Stimulated activated CD4-positive, alpha-beta T cell treated with anti-CD3 and anti-CD28 coated beads, Interleukin-15, amount 100 ng/mL, for 48 hours (primary cell): ENCODE measurements around the gene ZCCHC2.

ENCODE experiments used
- DNase-seq, 2 donors: peaks; one replicate each; pipeline ENCODE4 v3.0.0-alpha.2; 2020; ENCODE audit warnings: low read depth in 2 of 2

ZCCHC2 gene

DNA sequence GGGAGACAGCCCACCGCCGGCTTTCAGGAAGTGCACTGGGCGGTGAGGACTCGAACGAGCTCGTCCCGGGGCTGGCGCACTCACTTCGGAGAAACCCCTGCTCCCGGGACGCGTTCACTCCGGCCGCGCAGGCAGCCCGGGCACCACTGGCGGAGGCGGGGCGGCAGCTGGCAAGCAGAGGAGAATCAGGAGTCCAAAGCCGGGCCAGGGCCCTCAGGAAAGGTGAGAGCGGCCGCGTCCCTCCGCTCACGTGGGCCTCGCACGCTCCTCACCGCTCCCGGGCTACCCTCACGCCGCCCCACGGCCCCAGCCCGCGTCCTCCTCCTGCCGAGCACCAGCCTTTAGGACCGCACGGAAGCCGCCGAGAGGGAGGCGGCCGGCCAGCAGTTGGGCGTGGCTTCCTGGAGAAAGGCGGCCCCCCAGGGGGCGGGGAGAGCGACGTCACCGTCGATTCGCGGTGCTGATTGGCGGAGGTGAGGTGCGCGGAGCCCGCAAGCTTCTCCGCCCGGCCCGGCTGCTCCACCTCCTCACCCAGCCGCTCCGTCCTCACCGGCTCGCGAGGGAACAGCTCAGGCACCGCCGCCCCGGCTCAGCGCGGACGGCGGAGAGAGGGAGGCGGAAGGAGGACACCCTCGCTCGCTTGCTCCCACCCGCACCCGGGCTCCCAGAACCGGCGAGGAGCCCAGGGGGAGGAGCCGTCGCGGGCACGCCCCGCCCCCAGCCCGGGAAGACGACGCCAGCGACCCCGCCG, at the start of gene ZCCHC2:
Gene ZCCHC2, plus strand, starts transcription at position 522 of the 751 bp plus-strand sequence. CDS start 400 bp downstream, outside the sequence.
- peak; percentile 96 to 98 for DNase-seq

- DNase-seq = no peak
Observed at GRCh38 chr18:62479574-62479973, 43.3 kb upstream of the ZCCHC2 start.

DNA sequence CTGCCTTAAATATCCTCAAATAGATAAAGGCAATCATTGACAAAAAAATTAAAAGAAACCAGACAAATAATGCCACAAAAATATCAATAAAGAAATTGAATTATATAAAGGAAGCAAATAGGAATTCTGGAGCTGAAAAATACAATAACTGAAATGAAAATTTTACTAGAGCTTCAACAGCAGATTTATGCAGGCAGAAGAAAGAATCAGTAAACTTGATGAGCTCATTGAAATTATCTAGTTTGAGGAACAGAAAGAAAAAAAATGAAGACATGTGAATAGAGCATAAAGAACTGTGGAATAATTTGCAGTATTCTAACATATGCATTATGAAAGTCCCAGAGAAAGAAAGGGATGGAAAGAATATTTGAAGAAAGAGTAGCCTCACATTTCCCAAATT, 41.9 kb upstream of the ZCCHC2 start:
- no peak for DNase-seq

DNA sequence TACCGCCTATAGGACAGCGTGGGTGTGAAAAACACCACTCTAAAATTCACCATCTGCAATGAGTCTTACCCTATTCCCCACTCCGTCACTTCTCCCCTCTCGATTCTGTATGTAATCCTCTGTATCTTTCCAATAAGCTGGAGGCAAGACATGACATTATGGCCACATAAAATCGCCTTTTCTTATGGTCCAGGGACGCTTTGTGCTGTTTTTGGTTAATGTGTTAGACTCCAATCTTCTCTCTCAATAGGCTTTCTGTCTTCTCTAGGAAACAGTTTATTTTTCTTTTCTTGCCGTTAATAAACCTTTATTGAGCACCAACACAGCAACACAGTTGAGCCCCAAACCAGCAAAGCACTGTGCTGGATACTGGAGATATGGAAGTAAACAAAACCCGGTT, 37.9 kb upstream of the ZCCHC2 start:
- no peak for DNase-seq

DNA sequence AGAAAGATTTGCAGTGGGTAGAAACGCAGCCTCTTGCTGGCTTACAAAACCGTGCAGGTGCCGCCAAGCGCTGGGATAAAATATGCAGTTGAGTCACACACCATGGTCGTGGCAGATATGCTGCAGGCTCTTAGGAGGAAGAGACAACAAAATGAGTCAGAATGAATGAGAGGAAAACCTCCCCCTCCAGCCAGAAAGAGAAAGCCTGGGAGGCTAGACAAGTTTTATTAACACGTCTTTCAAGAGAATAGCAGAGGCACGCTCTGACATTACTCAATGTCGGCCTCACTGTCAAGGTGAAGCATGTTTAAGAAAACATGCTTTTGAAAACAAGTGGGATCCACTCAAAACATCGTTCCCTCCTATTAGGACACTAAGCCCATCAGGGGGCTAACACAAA, 37.1 kb upstream of the ZCCHC2 start:
- no peak for DNase-seq

GRCh38 chr18:62486290-62486964, 36.4 kb upstream of the ZCCHC2 start:
- DNase-seq = peak; percentile 43 to 47

GRCh38 chr18:62487161-62487560, 35.7 kb upstream of the ZCCHC2 start:
- DNase-seq = no peak

DNA sequence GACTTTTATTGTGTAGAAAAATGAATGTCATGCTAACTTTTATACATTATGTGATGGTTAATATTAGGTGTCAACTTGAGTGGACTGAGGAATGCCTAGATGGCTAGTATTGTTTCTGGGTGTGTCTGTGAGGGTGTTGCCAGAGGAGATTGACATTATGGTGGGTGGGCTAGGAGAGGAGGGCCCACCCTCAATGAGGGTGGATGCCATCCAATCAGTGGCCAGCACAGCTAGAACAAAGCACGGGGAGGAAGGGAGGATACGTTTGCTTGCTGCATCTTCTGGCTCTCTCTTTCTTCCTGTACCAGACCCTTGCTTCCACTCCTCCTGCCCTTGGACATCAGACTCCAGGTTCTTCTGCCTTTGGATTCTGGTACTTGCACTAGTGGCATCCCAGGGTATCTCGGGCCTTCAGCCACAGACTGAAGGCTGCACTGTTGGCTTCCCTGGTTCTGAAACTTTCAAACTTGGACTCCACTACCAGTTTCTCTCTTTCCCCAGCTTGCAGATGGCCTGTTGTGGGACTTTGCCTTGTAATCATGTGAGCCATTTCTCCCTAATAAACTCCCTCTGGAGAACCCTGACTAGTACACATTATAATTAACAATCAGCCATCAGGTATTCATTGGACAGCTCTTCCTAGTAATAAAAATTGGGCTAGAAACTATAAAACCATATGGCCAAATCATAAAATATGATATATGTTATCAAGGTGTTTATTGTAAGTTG, 31.7 kb upstream of the ZCCHC2 start:
- DNase-seq = no peak

GRCh38 chr18:62493033-62493862, 29.6 kb upstream of the ZCCHC2 start:
- DNase-seq = no peak

- DNase-seq = no peak
Observed at GRCh38 chr18:62494764-62495163, 28.1 kb upstream of the ZCCHC2 start.

DNA sequence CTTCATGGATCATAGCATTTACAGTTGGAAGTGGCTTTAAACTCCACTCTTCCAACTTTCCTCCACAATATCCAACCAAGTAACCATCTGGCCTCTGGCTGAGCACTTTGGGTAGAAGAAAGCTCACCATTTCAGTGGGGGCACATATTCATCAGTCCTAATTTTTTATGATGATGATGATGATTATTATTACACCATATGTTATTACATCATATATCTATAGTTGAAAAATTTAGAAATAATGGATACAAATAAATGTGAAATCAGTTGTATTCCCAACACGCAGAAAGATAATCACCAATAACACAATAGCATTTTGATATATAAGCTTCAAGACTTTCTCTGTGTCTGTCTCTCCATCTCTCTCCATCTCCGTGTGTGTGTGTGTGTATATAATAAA, 26.6 kb upstream of the ZCCHC2 start:
- no peak for DNase-seq

DNA sequence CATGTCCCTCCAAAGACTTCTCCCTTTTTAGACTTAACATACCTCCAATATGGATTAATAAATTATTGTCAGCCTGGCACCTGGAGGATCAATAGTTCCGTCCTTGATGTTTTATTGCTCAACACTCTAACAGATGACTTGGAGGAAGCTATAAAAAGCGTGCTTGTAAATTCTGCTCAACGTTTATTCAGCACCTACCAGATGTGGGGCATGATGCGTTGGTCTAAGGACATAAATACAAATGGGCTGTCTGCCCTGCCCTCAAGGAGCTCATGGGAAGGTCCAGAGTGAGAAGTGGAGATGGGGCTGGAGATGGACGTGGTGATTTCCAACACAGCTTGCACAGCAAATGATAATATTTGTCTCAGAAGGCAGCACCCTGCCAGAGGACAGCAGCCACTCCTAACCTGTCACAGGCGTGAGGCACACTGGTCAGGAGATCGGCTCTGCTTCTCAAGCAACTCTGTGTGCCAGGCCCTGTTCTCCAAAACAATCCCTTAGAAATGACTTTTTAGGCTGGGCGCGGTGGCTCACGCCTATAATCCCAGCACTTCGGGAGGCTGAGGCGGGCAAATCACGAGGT, 25.5 kb upstream of the ZCCHC2 start:
- no peak for DNase-seq

DNA sequence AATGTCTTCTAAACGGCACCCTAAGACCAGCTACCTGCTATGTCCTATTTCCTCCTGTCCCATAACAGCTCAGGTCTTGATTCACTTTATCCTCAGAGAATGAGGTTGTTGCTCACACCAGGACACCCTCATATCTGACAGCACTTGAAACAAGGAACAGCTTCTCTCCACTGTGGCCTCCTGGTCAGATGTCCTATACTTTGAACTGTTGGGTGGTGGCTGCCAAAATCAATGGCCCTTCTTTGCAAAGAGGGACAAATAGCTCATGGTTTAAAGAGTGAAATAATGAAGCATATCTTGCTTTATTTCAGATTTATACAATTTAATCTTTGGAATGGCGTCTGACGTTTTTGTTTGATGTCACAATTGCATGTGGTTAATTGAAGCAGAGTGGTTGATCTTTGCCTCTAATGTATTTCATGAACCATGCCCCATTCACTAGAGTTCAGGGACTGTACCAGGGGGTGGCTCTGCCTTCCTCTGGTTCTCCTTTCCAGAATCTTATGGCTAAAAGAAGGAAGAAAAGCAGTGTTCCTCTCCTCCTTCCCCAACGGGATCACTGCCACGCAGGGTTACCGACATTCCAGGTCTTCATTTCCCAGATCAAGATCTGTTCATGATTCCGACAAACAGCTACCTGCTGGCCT, 24.1 kb upstream of the ZCCHC2 start:
- DNase-seq = no peak

GRCh38 chr18:62499263-62499650, 23.6 kb upstream of the ZCCHC2 start:
- DNase-seq = no peak

DNA sequence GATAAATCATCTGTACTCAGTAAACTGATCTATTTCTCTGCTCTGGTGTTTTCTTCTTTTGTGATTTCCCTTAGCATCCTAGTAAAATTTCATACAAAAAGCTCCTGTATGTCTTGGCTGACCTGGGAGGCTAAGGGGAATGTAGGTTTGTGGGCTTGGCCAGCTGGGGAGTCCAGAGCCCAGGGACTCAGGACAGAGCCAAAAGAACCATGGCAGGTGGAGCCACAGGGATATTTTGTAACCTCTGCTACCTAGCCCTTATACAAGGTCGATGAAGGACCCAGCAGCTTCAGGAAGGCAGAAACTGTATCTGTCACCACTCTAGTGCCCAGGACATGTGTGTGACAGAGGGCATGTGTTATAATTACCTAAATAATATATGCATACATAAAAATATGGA, 22.7 kb upstream of the ZCCHC2 start:
- no peak for DNase-seq

GRCh38 chr18:62500966-62501591, 21.7 kb upstream of the ZCCHC2 start:
- no peak for DNase-seq

- DNase-seq = no peak
Observed at GRCh38 chr18:62505669-62506494, 16.9 kb upstream of the ZCCHC2 start.

GRCh38 chr18:62506495-62507143, 16.2 kb upstream of the ZCCHC2 start:
- no peak for DNase-seq

GRCh38 chr18:62509779-62510178, 13.0 kb upstream of the ZCCHC2 start:
- no peak for DNase-seq
